Activated CD4-positive, alpha-beta T cell treated with anti-CD3 and anti-CD28 coated beads, Interleukin-2, amount 50 U/mL, for 1 hour (primary cell): ENCODE data around the gene PLPP2.
"Not testable (repeated sequence)": the region's sequence is repeated elsewhere in the genome, so short reads cannot be mapped to it uniquely, and the experiment has no call there.

Experiments used
- DNase-seq: peaks from one replicate; pipeline ENCODE4 v3.0.0-alpha.2; 2020

Gene PLPP2

DNA sequence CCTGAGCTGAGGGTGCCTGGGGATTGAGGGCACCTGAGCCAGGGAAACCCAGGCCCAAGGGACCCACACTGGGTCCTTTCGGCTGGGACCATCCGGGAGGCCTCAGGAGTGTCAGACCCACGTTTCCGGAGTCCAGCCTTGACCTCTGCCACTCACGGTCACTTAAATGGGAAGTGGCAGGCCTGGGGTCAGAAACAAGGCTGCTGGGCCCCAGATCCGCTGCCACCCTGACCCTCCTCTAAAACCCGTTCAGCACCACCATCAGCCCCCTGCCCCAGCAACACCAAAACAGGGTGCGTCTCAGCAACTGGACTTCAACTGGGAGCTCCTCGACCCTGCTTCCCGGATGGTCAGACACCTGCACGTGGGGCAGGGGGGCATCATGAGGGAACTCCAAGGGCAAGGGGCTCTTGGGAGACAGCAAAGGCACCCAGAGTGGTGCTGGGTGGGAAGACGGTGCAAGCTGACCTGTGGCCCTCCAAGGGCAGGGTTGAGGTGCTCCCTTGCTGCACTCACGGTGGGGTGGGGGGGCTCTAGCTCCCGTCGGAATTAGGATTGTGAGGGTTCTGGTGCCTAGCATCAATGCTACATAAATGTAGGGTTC, 1.2 kb upstream of the PLPP2 start:
- no peak for DNase-seq

DNA sequence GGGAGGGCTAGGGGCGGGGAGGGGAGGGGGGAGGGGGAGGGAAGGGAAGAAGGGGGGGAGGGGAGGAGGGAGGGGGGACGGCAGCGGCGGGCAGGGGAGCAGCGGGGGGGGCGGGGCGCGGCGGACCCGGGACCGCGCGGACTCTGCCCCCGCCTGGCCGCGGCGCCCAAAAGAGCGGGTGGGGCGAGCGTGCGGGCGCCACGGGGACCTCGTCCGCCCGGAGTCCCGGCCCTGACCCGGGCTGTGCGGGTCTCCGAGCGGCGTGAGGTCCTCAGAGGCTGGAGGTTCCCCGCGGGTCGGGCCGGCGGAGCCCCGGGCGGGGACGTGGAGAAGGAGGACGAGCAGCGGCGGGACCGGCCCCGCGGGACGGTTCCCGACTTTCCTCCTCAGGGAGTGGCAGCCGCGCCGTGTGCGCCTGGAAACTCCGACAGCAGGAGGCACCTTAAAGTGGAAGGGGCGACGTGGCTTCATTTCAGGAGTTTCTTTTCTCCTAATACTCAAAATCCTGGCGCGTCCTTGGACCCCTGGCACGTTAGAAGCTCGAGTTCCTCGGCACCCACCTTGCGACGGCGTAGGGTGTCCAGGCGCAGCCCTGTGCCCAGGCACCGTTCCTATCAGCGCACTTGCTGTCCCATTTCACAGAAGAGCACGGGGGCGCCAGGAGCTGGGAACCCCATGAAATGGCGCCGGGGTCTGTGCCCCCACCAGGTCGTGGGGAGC, 518 bp upstream of the PLPP2 start:
- no peak for DNase-seq

DNA sequence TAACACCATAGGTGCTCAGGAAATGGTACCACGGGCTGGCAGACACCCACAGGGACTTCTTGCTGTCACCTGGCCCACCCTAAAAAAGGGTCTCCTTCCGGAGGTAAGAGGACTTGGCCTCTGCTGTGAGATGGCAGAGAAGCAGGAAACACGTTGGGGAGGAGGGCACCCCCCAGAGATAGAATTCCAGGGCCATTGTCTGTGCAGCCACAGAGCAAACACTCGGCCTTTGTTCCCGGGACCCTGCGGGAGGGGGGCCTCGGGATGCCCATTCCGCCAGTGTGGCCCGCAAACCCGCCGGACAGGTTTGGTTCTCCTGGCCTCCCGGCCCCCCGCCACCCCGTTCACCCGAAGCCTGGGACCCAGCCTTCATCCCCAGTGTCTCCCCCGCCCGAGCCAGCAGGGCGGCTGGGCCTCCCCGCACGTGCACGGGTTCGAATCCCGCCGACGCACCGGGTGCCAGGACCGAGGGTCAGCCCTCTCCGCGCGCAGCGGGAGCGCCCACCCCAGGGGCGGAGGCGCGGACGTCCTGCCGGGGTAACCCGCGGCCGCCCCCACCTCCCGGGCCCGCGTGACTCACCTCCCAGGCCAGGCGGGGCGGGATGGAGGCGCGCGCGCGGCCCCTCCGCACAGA, 714 bp downstream of the PLPP2 start:
- DNase-seq, result peak; percentile 9

DNA sequence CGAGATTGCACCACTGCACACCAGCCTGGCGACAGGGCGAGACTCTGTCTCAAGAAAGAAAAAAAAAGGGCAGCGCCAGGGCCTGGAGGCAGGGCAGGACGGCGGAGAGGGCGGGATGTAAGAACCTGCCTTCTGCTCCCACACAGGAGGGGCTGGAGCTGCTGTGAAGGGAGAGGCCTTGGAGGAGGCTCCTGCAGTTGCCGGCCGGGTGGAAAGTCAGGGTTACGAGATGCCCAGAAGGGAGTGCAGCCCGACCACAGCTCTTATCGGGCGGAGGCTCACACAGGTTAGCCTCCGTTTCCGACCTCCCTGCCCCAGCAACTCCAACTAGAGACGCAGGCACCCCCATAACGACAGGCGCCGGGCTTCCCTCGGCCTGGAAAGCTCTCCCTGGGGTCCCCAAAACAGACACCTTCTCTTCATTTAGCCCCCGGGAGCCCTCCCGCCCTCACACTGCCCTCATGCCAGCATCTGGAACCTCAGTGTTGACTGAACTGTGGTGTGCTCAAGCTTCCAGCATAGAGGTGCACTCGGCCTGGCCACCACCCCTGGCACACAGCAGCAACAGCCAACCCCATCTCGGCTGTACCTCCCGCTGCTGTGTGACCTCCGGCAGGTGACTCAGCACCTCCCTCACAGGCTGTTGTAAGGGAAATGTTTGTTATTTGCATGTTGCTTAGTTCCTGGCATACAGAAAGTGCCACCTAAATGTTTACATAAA, 1.4 kb downstream of the PLPP2 start:
- peak; percentile 30 for DNase-seq

DNA sequence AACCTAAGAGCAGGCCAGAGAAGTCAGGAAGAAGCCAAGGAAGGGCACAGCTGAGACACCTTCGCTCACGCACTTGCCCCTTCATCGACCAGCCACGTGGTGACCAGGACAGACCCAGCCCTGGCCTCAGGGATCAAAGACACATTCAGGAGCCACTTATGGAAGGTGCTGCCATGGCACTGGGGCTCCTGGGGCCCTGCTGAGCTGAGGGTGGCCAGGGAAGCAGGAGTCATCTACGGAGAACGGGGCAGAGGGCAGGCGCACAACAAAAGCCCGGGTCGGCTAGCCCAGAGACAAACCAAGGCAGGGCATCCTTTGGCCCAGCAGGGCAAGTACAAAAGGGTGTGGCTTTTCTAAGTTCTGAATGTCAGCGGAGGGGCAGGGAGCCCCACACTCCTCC, 2.3 kb downstream of the PLPP2 start:
- no peak for DNase-seq

DNA sequence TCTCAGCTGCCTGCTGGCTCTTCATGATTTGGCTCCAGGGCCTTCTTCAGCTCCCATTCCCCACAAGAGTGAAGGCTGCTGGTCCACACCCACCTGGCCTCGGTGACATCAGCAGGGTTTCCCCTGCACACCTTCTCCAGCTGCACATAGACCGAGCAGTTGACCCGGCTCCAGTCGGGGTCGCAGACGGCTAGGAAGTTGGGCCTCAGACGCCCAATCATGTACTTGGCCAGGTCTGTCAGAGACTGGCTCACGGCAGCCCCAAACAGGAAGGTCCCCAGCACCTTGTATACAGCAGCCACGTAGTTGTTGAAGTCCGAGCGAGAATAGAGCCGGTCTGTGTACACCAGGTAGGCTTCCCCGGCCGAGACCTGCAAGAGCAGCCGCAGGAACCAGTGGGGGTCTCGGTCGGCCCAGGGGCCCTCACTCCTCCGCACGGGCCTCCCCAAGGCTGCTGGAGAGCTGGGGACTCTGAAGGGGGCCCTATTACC, 3.8 kb downstream of the PLPP2 start:
- DNase-seq, result no peak

DNA sequence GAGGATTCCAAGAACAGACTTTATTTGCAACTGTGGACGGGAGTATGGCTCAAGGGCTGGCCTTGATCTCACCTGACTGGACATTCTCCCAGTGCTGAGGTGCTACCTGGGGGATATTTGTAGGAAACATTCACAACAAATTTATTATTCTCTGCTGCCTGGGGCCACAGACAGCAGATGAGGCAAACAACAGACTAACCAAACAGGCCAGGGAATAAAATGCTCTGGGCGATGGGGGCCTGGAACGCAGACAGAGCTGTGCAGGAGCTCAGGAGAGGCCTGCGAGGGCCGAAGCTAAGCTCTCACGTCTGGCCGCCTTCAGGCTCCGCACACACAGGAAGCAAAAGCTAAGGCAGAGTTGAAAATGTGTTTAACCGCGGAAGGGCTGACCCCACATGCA, 7.8 kb downstream of the PLPP2 start:
- DNase-seq, result no peak

DNA sequence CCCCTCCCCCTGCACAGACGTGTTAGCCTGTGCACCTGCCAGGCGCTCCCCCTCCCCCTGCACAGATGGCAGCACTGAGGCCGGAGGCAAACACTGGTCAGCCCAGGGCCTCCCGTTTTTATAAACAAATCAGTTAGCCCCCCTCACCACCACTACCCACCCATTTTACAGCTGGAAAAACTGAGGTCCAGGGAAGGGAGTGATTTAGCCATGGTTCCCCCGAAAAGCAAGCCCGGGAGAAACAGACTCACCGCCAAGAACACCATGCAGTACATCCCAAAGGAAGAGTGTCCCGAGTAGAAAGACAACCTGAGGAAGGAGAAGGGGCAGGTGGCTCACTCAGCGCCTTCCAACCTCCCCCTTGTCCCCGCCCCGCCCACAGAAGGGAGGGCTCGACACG, 8.7 kb downstream of the PLPP2 start:
- no peak for DNase-seq

DNA sequence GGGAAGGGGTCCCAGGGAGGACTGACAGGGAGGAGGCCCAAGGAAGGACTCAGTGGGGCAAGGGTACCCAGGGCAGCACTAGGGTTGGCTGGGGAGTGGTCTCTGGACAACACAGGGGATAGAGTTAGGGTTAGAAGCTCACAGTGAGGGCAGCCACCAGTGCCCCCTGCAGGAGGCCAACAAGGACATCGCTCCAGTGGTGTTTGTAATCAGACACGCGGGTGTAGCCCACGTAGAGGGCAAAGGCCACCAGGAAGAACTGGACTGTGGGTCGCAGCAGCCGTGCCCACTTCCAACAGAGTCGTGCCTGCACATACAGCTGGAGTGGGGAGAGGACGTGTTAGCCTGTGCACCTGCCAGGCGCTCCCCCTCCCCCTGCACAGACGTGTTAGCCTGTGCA, 9.2 kb downstream of the PLPP2 start:
- DNase-seq, result no peak

DNA sequence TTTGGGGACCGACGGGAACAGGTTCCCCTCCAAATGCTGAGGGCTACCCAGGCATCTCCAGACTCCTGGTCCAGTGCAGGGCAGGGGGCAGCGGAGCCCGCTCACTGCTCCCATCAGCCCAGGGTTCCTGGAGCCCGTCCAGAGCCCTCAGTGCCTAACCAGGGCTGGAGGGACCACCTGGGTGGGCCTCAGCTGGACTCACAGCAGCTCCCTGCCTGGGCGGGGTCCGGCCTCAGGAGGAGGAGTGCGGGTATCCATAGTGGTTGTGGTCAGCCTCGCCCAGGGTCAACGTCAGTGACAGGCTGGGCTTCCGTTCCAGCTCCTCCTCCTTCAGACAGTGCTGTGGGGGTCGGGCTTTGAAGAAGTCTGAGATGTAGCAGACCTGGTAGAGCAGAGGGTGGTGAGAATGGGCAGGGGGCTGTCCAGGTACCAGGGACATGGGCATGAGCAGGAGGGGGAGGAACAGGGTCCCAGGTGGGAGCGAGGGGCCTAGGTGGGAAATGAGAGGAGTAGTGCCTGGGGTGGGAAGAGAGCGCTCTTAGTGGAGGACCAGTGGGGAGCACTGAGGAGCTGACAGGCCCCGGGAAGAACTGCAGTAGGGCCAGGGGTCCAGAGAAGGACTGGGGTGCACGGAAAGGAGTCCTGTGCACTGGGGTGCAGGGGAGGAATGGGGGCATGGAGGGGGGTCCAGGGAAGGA, 9.9 kb downstream of the PLPP2 start:
- no peak for DNase-seq

DNA sequence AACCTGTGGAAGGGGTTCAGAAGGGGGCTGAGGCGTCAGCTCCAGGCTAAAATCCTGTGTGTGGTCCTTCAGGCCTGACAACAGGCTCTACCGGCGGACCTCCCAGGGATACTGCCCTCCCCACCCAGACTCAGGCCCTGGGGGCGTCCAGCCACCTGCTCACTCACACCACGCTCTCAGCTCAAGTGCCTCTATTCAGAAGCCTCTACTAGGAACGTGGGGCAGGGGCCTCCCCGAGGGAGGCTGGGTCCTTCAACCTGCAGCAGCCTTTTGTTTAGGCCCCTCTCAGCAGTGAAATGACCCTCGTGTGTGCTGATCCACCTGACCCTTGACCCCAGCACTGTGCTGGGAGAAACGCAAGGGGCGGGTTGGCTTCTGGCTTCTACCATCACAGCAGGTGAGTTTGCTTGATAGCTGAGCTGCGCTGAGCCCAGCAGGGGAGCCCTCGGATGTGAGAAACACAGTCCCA, 10.6 kb downstream of the PLPP2 start:
- DNase-seq, result no peak

DNA sequence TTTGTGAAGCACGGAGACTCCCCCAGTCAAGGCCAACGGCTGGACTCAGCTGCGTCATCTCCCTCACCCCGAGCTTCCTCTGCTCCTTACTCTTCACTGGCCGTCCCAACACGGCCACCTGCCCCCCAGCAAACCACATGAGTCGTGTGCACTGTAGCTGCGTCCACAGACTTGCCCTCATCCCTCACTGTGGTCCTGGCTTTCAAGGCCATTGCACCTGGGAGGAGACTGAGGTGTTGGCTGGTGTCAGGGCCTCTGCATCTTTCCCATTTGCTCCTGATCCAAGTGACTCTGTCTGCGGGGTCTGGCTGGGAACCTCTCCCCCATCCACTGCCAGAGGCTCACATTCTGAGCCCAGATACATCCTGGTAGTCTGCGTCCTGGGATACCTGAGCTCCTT, 11.5 kb downstream of the PLPP2 start:
- DNase-seq, result no peak

DNA sequence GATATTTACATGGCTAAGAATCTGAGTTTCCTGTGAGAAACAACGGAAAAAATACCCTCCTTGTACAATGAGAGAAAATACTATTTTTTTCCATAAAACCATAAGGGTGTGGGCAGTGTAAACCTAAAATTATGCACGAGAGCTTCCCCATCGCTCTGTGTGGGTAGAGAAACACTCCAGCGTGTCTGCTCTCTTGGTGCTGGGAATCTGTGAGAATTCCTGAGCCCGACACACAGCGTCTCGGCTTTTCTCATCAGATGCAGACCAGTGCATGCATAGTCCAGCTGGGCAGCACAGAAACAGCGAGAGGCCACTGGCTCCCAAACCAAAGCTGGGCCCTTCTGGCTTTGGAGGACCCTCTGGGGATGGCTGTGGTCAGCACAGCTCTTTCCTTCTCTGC, 12.0 kb downstream of the PLPP2 start:
- DNase-seq, result no peak

DNA sequence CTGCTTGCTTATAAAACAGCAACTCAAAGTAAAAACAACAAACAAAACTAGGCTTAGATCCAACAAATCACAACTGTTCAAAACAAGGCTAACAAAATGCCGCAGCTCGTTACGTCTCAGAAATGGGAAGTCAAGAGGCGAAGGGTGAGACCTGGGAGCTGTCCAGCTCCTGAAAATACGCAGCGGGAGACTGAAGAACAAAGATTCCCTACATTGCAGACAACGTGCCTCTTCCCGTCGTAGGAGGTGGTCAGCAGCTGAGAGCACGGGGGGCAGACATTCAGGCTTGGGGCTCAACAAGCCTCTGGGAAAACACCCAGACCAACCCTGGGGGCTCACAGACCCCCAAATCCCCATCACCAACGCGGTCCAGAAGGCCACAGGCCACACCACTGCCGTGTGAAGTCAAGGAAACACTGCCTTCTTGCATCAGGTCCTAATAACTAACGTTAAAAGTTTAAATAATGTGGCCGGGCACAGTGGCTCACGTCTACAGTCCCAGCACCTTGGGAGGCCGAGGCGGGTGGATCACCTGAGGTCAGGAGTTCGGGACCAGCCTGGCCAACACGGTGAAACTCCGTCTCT, 13.5 kb downstream of the PLPP2 start:
- DNase-seq, result no peak

DNA sequence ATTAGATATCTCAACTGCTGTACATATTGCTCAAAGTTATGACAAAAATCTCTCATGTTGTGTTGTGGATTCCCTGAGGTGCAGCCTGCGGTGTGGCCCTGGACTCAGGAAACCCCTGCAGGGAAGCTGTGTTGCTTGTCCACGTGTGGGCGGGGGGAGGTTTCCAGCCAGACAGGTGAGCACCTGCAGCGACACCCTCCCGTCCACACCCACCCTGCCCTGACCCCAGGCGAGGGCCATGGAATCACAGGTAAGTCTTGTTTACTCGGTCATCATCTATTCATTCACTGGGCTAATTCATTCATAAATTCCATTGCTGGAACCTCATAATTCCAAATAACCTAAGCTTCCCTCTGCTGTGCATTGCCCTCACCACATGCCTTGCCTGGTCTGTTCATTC, 14.1 kb downstream of the PLPP2 start:
- DNase-seq, result no peak

DNA sequence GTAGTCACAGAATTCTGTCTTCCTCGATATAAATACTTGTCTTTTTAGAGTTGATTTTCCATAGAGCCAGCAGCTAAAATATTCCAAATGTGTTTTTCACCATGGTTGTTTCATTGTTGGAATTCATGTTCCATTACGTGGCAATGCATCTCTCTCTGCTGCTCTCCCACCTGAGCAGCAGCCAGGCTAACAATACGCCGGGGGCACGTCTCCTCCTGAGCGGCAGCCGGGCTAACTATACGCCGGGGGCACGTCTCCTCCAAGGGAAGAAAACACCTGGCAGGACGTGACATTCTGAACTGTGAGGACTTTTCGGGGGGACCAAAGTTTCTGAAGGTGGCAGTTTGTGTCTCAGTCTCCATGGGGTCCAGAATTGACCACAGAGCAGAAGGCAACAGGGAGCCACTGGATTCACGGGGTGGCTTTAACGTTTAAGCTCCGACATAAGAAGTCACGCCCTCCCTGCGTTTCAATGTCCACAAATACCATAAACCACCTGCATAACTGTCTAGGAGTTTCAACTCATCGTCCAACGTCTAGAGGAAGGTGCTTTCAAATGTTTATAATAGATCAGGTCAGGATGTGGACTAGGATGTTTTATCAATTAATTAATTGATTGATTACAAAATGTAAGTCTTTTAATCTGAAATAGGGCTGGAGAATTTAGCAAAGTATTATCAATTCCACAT, 15.1 kb downstream of the PLPP2 start:
- DNase-seq, result no peak

DNA sequence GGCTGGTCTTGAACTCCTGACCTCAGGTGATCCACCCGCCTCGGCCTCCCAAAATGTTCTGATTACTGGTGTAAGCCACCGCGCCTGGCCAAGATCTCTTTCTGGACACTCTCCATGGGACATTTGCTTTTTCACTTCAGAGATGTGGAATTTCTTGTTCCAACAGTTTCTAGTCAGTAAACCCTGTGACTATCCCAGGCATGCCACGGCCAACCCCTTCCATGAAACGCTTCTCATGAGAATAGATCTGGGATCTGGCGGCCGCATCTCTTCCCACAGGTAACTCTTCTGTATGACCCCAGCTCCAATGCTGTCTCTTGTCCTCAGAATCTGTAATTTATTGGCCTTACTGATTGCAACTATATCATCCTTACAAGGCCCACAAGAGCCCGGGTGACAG, 16.2 kb downstream of the PLPP2 start:
- DNase-seq, result no peak

DNA sequence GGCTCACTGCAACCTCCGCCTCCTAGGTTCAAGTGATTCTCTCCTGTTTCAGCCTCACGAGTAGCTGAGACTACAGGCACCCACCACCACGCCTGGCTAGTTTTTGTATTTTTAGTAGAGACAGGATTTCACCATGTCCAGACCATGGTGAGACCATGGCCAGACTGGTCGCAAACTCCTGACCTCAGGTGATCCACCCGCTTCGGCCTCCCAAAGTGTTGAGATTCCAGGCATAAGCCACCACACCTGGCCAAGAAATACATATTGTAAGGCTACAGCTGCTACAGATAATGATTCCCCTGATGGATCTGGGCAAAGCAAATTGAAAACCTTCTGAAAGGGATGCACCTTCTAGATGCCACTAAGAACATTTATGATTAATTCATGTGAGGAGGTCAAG, 17.8 kb downstream of the PLPP2 start:
- no peak for DNase-seq

DNA sequence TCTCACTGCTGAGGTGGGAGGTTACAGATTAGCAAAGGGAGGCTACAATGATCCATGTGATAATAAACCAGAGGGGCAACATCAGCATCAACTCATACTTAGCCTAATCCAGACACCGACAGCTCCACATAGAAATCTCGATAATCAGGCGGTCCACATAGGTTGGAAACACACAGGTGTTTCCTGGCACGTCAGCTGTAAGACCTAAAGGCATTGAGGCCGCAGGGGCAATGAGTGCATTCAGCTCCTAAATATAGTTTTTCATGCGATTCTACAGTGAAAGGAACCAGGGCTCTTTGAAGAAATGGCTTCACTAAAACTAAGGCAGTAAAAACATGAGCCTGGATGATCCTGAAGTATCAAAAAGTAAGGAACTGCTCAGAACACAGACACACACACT, 19.3 kb downstream of the PLPP2 start:
- DNase-seq, result no peak

DNA sequence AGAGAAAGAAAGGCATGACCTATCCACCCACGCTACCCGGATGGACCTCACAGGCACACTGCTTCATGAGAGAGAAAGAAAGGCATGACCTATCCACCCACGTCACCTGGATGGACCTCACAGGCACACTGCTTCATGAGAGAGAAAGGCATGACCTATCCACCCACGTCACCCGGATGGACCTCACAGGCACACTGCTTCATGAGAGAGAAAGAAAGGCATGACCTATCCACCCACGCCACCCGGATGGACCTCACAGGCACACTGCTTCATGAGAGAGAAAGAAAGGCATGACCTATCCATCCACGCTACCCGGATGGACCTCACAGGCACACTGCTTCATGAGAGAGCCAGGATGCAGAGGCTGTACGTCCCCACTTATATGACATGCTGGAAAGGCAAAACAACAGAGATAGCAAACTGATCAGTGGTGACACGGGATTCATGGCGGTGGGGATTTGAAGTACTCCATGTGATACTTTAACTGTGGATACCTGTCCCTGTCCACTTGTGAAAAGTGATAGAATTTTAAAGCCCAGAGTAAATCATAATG, 20.4 kb downstream of the PLPP2 start:
- not testable (repeated sequence) for DNase-seq

DNA sequence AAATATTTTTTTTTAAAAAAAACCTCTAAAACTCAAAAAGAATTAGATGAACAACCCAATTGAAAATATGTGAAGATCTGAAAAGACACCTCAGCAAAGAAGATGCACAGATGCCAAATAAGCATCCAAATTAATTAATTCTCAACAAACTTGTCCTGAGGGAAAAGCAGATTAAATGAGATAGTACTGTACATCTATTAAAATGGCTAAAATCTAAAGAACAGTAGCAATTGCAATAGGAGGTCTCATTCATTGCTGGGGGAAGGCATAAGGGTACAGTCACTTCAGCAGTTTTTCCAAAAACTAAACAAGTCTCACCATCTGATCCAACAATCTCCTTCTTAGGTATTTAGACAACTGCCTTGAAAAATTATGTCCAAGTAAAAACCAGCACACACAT, 22.0 kb downstream of the PLPP2 start:
- DNase-seq, result no peak

DNA sequence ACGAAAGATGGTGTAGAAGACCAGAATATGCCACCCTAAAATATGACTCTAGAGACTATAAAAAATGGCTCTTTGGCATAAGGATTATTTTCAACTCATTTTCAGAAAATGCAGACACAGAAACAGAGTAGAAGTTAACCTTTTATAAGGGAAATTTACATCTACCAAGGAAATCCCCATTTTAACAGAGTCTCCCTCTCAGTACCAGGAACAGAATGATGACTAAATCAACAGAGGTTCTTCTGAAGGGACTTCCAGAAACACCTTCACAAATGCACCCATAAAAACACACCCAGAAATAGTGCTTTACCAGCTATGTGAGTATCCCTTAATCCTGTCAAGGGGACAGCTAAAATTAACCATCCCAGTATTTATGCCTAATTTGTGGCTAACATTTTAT, 29.1 kb downstream of the PLPP2 start:
- DNase-seq, result no peak
